HFF-Myc (cell line): ENCODE measurements around the gene FNDC3B.

ENCODE experiments used
- DNase-seq: peaks from one replicate; pipeline ENCODE4 v3.0.0-alpha.2; 2011; ENCODE audit warnings: low read depth; ENCODE audit errors: extremely low read depth
- H3K4me3 ChIP-seq: replicated peaks from 2 replicates; pipeline ENCODE4 v1.5.1; 2011; ENCODE audit warnings: low read depth, mild to moderate bottlenecking, control low read depth, low read length
- TF ChIP-seq, protein P1 (sequence below): IDR thresholded peaks from 2 replicates; pipeline ENCODE4 v1.5.1; 2012; ENCODE audit warnings: mild to moderate bottlenecking, low read depth, low read length, control low read depth; ENCODE audit errors: missing control alignments

FNDC3B gene

DNA sequence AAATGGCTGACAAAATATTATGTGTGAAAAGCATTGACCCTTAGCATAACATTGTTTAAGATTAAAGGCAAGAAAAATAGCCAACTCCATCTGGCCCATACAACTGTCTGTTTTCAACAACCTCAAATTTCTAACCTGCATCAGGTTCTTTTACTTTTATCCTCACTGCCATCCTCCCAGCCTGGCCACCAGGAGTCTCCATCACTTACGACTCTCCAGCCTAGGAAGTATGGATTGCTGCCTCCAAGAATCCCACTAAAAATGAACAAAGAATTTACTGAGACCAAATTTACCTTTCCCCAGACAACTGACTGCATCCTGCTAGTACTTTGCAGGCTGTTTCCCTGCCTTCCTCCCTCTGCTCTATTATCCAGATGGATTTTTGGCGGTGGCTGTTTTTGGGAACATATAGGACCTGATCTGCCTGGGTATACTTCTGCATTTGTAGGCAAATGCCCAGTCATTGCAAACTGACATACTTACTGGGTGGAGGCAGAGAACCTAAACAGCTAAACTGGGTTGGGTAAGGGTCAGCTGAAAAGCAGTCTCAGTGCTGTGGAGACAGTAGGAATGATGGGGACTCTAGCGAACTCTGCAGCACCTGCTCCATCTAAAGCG lies 264.7 kb downstream of the FNDC3B start:
- no peak for DNase-seq
- TF ChIP-seq, protein P1, sequence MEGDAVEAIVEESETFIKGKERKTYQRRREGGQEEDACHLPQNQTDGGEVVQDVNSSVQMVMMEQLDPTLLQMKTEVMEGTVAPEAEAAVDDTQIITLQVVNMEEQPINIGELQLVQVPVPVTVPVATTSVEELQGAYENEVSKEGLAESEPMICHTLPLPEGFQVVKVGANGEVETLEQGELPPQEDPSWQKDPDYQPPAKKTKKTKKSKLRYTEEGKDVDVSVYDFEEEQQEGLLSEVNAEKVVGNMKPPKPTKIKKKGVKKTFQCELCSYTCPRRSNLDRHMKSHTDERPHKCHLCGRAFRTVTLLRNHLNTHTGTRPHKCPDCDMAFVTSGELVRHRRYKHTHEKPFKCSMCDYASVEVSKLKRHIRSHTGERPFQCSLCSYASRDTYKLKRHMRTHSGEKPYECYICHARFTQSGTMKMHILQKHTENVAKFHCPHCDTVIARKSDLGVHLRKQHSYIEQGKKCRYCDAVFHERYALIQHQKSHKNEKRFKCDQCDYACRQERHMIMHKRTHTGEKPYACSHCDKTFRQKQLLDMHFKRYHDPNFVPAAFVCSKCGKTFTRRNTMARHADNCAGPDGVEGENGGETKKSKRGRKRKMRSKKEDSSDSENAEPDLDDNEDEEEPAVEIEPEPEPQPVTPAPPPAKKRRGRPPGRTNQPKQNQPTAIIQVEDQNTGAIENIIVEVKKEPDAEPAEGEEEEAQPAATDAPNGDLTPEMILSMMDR = peak; percentile 35
- H3K4me3 ChIP-seq = no peak overlapping the region

- H3K4me3 ChIP-seq = no peak overlapping the region
- TF ChIP-seq, protein P1 = no peak
- DNase-seq = peak; percentile 51
Measured at GRCh38 chr3:172305552-172305951, 266.2 kb downstream of the FNDC3B start.

GRCh38 chr3:172305974-172306373 lies 266.6 kb downstream of the FNDC3B start:
- no peak overlapping the region for H3K4me3 ChIP-seq
- DNase-seq = no peak
- TF ChIP-seq, protein P1 = no peak

- TF ChIP-seq, protein P1 = no peak
- DNase-seq = no peak
- no peak overlapping the region for H3K4me3 ChIP-seq
Measured at GRCh38 chr3:172307141-172307560, 267.8 kb downstream of the FNDC3B start.

- DNase-seq = no peak
- H3K4me3 ChIP-seq = no peak overlapping the region
- TF ChIP-seq, protein P1 = no peak
Measured at GRCh38 chr3:172309059-172309458, 269.7 kb downstream of the FNDC3B start.

- TF ChIP-seq, protein P1 = no peak
- DNase-seq = no peak
- no peak overlapping the region for H3K4me3 ChIP-seq
Measured at GRCh38 chr3:172309741-172310427, 270.5 kb downstream of the FNDC3B start.

DNA sequence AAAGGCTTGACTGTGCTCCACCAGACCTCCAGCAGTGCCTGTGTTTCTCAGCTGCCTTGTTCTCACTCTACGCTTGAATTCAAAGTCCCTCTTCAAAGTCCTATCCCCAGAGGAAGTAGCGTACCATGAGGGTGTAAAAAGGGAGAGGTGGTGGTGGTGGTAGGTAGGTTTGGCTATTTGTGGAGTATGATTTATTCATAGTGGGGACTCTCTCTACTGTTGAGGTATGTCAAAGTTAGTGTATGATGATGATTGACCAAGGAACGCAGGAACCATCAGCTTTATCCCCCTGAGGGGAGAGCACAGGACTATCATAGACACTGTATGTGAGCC lies 271.0 kb downstream of the FNDC3B start:
- DNase-seq = no peak
- H3K4me3 ChIP-seq = no peak overlapping the region
- TF ChIP-seq, protein P1 = no peak
